HG02840 (cell line): ENCODE results near the gene DAPK2.

Experiments
- ATAC-seq: cut with Tn5 transposase; IDR thresholded peaks from one replicate; pipeline ENCODE4 v1.9.1; 2021; ENCODE audit warnings: mild to moderate bottlenecking, moderate library complexity, moderate number of reproducible peaks; ENCODE audit not compliant: unreplicated experiment, low FRiP score

The DAPK2 gene

GRCh38 chr15:64026591-64026990 is 19.7 kb downstream of the DAPK2 start:
- ATAC-seq: no peak

DNA sequence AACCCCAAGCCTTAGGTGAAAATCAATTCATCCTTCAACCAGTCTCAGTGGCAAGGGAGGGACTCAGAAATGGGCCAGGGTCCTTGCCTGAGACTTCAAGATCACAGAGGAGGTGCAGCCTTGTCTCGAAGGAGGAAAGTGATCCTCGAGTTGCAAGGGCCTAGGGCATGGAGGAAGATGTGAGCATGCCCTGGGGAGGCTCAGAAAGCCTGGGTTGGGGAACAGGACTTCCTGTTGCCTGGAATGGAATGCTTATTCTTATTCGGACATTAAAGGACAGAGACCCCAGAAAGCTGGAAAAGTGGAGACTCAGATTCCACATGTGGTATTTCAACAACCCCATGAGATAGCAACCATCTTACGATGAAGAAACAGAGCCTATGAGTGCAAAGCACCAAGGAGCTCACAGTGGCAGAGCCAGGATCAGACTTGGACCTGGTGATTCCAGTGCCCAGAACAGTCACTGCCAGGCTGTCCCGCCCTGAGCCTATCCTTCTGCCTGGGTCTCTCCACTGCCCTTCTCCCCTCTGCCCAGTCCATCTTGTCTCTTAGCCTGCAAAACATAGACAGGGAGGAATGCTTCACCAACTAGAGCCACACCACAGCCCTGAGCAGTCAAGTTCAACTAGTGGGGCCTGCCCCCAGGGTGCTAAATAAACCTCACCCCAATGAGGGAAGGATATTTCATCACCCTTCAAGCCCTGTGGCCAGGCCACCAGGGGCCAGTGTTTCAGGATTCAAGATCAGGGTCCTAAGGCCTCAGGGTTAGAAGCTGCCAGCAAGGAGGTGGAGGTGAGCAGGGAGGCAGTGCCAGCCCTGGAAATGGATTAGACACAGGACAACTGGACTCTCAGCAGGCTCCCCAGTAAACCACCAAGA is 21.9 kb downstream of the DAPK2 start:
- no peak for ATAC-seq

- ATAC-seq: no peak
Observed at GRCh38 chr15:64023220-64023619, 23.1 kb downstream of the DAPK2 start.

DNA sequence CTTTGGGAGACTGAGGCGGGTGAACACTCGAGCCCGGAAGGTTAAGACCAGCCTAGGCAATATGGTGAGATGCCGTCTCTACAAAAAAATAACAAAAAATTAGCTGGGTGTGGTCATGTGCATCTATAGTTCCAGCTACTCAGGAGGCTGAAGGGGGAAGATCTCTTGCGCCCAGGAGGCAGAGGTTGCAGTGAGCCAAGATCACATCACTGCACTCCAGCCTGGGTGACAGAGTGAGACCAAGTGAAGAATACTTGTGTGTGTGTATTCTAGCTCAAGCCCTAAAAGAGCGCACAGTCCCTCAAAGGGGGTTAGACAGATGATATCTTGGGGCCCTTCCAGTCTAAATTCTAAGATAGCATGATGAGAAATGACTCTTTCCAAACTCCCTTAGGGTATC is 23.7 kb downstream of the DAPK2 start:
- no peak for ATAC-seq

DNA sequence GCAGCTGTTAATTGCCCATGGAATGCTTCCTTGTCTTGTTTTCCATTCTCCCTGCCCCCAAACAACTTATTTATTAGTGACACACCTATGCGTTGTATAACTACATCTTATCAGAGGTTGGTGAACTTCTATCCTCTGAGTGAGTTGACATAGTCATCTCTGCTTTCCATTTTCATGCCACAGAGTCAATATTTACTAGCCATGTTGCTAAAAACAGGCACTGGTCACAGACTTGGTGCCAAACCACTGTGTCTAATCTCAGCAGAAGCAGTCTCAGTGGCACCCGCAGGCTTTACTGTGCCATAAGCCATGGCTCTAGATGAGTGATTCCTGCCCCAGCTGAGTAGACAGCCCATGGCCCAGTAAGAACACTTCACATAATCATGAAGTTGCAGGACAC is 26.5 kb downstream of the DAPK2 start:
- no peak for ATAC-seq

DNA sequence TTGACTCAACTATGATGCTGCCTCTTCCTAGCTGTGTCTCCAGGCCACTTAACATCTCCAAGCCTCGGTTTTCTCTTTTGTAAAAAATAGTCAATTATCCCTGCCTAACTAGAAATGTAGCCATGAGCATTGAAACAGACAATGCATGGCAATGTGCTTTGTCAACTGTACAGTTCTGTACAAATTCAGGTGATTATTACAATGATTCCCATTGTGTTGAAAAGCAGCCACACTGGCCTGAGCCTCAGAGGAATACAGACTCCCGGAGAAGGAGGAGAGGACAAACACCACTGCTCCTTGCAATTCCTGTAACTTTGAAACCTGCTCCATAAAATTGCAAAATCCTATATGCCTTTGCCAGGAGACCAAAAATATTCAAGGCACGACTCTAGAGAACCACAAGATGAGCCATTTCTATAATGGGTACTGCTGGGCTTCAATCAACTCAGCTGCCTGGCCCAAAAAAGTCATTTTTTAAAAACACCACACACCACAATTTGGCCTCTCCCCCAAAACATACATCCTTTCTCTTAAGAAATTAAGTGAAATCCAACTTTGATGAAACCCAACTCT is 28.6 kb downstream of the DAPK2 start:
- ATAC-seq: no peak

DNA sequence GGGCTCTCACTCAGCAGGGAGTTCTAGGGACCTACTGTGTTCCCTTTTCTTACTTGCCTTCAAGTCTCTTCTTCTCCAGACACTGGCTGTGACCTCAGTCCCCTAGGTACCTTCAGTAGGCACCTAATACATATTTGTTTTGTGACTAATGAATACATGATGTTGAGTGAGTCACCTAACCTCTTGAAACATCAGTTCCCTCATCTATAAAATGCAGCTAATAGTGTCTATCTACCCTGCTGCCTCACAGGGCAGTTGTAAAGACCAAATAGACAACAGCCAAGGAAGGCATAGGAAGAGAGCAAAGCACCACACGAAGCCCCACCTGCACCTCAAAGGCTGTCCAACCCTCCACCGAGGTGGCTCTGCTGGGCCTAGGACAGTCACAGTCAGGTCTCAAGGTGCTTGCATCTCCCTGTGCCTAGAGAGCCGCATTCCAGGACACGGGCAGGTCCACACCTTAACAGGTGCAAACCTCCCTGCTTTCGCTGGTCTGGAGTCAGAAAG is 29.1 kb downstream of the DAPK2 start:
- no peak for ATAC-seq

DNA sequence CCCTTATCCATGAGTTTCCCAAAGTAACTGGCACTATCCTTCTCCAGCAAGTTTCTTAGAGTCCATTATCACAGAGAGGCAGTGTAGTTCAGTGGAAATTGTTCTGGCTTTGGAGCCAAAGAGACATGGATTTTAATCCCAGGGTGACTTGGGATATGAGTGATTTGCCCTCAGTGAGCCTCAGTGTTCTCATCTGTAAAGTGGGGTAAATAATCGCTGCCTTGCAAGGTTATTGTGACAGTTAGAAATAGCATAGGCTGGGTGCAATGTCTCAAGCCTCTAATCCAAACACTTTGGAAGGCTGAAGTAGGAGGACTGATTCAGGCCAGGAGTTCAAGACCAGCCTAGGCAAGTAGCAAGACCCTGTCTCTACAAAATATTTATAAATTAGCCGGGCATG is 30.0 kb downstream of the DAPK2 start:
- no peak for ATAC-seq

DNA sequence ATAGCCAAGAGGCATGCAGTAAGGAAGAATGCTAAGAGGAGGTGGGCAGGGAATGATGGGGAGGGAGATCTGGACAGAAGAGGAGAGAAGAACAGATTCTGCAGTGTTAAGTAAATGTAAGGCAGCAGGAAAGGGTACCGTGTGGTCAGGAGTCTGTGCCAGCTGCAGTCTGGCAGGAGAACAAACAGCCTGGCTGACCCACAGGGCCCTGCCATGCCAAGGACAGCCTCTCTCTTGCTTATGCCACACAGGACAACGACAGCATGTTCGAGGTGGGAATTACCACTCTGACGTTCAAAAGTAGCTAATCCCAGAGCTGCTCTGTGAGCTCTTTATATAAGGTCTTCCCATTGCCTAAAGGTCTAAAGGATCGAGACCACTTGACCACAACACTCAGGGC is 31.3 kb downstream of the DAPK2 start:
- no peak for ATAC-seq

DNA sequence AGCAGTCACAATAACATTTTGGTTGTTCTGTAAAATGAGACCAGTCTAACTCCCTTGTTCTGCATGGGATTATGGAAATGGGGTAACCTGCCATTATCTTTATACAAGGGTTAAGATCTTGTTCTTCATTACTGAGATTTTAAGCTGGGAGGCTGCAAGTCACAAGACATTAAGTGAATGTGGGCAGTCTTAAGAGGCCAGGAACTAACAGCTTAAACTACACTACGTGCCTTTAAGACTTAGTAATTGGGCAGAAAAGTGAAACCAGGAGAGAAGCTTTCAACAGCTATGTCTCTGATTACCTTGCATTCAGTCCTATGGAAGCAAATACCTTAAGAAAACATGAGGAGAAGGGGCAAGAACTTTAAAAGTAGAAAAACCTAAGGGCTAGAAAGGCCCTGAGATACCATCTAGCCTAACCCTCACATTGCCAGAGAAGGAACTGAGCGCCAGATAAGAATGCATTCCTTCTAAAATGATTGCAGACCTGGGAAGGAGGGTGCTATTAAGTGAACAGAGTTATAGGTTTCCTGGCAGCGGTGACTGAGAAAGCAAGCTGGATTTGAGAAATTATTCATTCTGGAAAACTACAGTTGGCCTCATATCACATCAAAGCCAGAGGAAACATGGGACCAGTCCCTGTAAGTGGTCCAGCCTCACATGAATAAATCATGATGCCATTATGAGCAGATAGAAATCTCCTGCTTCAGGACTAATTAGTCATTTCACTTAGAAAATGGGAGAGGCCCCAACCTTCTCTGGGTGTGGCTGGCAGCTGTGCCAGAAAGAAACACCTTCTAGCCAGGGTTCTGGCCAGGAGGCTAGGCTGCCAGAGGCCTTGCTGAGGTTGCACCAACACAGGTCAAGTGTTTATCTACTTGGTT is 32.9 kb downstream of the DAPK2 start:
- ATAC-seq: no peak

GRCh38 chr15:64011736-64012135 is 34.5 kb downstream of the DAPK2 start:
- ATAC-seq: no peak

DNA sequence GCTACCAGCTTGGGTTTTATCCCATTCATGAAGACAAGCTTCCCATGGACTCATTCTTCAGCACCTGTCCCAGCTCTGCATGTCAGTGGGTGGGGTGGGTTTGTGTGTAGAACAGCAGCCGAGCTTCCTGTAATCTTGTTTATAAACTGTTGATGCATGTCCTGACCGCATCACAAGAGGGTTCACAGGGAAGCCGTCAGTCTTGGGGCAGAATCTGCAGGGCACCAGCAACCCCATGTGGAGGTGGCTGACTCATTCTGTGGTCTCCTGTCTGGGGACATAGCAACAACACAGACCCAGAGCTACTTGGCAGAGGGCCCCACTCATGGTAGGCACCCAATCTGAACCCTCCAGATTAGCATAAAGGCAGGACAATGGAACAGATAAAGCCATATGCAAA is 35.6 kb downstream of the DAPK2 start:
- no peak for ATAC-seq

GRCh38 chr15:64009798-64010261 is 36.5 kb downstream of the DAPK2 start:
- ATAC-seq: no peak

- ATAC-seq: no peak
Observed at GRCh38 chr15:64009241-64009640, 37.0 kb downstream of the DAPK2 start.

DNA sequence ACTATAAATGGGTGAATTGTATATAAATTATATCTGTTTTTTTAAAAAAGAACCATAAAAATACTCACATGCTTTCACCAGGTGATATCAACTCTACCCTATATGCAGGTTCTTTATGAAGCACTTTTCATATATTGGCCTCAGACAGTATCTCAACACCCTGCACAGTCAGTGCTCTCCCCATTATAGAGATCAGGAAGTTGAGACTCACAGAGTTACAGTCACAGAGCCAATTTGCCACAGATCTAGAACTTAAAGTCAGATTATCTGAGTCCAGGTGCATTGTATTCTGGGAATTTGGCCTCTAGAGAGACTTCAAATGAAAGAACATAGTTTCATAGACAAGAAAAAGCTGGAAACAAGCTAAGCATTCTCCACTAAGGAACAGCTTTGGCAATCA is 38.1 kb downstream of the DAPK2 start:
- no peak for ATAC-seq

DNA sequence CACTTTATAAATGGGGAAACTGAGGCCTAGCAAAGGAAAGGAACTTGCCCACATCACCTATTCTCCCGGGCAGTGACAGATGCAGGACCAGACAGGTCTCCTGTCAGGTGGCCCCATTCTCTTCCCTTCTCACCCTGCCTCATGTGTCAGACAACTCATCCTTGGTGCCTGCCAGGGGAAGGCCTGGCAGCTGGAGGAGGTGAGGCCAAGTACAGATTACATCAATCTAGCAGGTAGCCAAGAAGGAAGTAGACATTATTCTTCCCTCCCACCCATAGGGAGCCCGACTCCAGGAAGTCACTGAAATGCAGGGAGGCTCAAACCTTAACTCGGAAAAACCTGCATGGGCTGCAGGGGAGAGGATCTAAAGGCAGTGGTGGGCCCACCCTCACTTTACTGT is 39.6 kb downstream of the DAPK2 start:
- ATAC-seq: no peak

- no peak for ATAC-seq
Observed at GRCh38 chr15:64004587-64004986, 41.7 kb downstream of the DAPK2 start.

DNA sequence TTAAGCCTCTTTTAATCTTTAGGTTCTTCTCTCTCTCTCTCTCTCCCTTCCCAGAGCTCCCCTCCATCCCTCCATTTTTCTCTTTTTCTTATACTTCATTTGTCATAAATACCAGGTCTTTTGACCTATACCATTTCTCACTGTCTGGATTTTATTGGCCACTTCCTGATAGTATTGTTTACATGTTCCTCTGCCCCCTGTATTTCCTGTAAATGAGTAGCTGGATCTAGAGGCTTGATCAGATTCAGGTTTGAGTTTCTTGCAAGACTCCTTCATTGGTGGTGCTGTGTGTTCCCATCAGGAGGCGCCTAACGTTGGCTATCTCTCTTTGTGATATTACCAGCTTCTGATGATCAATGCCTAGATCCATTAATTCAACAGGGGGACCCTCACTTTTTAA is 42.2 kb downstream of the DAPK2 start:
- ATAC-seq: no peak

DNA sequence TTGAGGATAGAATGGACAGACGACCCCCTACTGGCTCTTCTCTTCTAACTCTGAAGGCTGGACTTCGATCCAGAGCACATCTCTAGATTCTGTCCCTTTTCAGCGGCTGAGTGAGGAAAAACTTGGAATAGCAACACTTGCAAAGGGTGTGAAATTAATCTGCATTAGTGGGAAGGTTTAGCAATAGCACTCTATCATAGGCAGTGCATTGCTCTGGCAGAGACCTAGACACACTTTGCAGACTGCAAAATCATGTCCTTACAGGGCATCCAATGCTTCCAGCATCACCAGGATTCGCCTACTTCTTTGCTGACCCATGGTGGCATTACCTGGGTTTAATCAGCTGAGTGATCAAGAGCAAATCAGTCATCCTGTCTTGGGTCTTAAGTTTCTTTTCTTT is 43.1 kb downstream of the DAPK2 start:
- ATAC-seq: no peak

DNA sequence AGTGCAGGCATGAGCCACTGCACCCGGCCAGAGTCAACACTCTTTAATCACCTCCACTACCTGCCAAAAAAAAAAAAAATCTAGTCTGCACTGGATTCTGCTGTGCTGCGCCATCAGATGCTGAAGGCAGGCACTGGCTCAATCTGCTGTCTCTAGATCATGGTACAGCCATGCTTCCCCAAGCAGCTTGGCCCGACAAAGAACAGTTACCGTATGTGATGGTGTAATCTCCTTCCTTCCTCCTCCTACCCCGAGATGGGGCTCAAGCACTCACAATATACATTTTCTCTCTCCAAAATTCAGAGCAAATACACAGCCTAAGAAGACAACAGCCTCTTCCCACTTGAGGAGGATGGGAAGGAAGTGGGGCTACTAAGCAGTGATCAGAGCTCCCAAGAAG is 45.1 kb downstream of the DAPK2 start:
- ATAC-seq: no peak
